GM18858 (cell line): Measurements from ENCODE around the gene UBE2B.

Source experiments
- ATAC-seq: cut with Tn5 transposase; IDR thresholded peaks from one replicate; pipeline ENCODE4 v1.9.1; 2021; ENCODE audit not compliant: unreplicated experiment

The UBE2B gene

GRCh38 chr5:134436523-134437339, 65.4 kb downstream of the UBE2B start:
- peak; percentile 73 for ATAC-seq

GRCh38 chr5:134437340-134437846, 66.0 kb downstream of the UBE2B start:
- no peak for ATAC-seq

GRCh38 chr5:134437847-134438581, 66.6 kb downstream of the UBE2B start:
- no peak for ATAC-seq

- no peak for ATAC-seq
These were observed 67.4 kb downstream of the UBE2B start for GRCh38 chr5:134438721-134439123.

GRCh38 chr5:134439210-134439654, 67.9 kb downstream of the UBE2B start:
- ATAC-seq: no peak

- no peak for ATAC-seq
These were observed 68.9 kb downstream of the UBE2B start for GRCh38 chr5:134440201-134440755.
